Tibial nerve (tissue), 3 donors: ENCODE measurements around the gene HIGD1B.

ENCODE experiments used
- CTCF ChIP-seq, 5 experiments: fragments of 200-600 bp in 3 of 5; fragments of 450-650 bp in 2 of 5; sonication (generic) in 3 of 5; IDR thresholded peaks; one replicate each; pipeline ENCODE4 v1.5.1; 2016 to 2019; ENCODE audit warnings: antibody characterized with exemption in 5 of 5, mild to moderate bottlenecking in 3 of 5, moderate library complexity in 2 of 5
- POLR2A ChIP-seq, 2 donors: fragments of 450-650 bp; IDR thresholded peaks; one replicate each; pipeline ENCODE4 v1.6.1; 2017; ENCODE audit warnings: antibody characterized with exemption in 2 of 2, mild to moderate bottlenecking in 2 of 2, moderate library complexity in 2 of 2

DNA sequence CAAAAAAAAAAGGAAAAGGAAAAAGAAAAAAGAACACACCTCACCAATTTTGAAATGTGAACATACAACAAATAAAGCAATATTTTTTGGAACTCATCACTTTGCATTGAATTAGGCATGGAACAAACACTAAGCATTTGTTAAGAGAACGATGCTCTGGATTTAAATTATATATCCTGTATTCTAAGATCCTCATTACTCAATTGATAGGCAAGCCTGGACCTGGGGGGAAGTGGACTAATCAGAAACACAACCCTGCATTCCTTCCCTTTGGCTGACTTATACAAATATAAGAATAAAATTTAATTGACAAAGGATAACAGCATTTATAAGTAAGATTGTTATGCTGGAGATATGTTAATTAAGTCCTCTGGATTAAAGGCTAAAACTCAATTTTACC, 19.8 kb upstream of the HIGD1B start:
- TF ChIP-seq POLR2A (IDR thresholded peaks at IDR 0.05) (no peak), CTCF (IDR thresholded peaks at IDR 0.05) (no peak)
